Brain microvascular endothelial cell (primary cell): ENCODE measurements around the gene ALOX5.

Experiments
- DNase-seq: peaks from one replicate; pipeline ENCODE4 v3.0.0-alpha.2; 2020
- H3K27ac ChIP-seq: fragments of 250-450 bp; sonication (Bioruptor Pico); 2 replicates; pipeline ENCODE4 v1.5.1; 2020; ENCODE audit warnings: mild to moderate bottlenecking, moderate library complexity
- H3K27me3 ChIP-seq: fragments of 250-450 bp; sonication (Bioruptor Pico); replicated peaks from 2 replicates; pipeline ENCODE4 v1.5.1; 2020; ENCODE audit warnings: mild to moderate bottlenecking
- H3K36me3 ChIP-seq: fragments of 250-450 bp; sonication (Bioruptor Pico); replicated peaks from 2 replicates; pipeline ENCODE4 v1.5.1; 2020; ENCODE audit warnings: mild to moderate bottlenecking
- H3K4me3 ChIP-seq: 2 replicates; pipeline ENCODE4 v1.5.1; 2011; ENCODE audit warnings: low read depth, mild to moderate bottlenecking, control low read depth, low read length, moderate library complexity
- CTCF ChIP-seq: IDR thresholded peaks from 2 replicates; pipeline ENCODE4 v1.5.1; 2011; ENCODE audit warnings: low read depth, mild to moderate bottlenecking, moderate library complexity, low read length, control low read depth, inconsistent platforms; ENCODE audit errors: missing control alignments
- in situ Hi-C: cut with HindIII; loops from 2 replicates; pipeline ENCODE4 v1.10.0; 2017; ENCODE audit warnings: low sequenced_read_pairs, low pct_ligation_motif_present

Gene ALOX5

GRCh38 chr10:45491061-45491460, 117.0 kb downstream of the ALOX5 start:
- Histone ChIP-seq H3K4me3 (no peak overlapping the region), H3K27ac (no peak overlapping the region), H3K27me3 (no peaks in the 10 kb centered on the region), H3K36me3 (no peaks in the 10 kb centered on the region)
- in situ Hi-C loops, result no loop called here
- TF ChIP-seq CTCF, result no peak
- no peak for DNase-seq
